GM18505 (cell line): ENCODE measurements around the gene CDKN2A.
A peak's percentile ranks its signal among the peaks of the same experiment; 100 is the strongest.

Experiments used
- ATAC-seq: cut with Tn5 transposase; IDR thresholded peaks from one replicate; pipeline ENCODE4 v1.9.1; 2021; ENCODE audit not compliant: unreplicated experiment
- POLR2A ChIP-seq: IDR thresholded peaks from 4 replicates; pipeline ENCODE4 v1.6.1; 2011; ENCODE audit warnings: borderline replicate concordance; ENCODE audit not compliant: insufficient read depth, insufficient read length; ENCODE audit errors: extremely low read depth

The CDKN2A gene

DNA sequence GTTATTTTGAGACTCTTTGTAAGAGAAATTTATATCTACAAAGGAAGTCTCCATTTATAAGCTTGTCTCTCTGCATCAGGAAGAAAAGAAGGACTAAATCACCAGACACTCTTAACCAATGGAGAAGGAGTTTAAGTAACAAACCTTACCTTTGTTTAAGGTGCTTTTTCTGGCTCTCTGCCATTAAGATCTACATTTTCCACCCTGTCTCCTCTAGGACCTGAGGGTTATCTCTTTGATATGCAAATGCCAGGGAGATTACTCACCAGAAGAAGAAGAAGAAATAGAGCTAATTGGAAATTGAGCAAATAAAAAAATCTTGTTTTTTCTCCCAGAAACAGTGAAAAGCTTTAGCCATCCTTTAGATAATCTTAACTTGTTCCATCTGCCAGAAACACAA lies 60.9 kb downstream of the CDKN2A start:
- ATAC-seq: no peak

DNA sequence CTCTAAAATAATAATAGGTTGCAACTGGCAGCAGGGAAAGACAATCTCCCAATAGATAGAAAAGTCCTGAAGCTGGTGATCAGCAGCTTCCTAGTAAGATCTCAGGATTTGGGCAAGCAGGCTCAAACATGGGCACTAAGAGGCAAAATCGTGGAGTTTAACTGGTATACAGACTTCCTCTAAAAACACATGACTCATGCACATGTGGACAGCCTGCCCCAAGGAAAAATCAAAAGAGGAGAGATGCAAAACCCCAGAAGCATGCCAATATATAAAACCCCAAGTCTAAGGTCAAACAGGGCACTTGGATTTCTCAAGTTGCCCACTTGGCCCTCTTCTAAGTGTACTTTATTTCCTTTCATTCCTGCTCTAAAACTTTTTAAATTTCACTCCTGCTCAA lies 62.8 kb downstream of the CDKN2A start:
- no peak for ATAC-seq
- TF ChIP-seq POLR2A: no peak

More for the DNA sequence above, 60.9 kb downstream of the CDKN2A start:
- no peak for TF ChIP-seq POLR2A

DNA sequence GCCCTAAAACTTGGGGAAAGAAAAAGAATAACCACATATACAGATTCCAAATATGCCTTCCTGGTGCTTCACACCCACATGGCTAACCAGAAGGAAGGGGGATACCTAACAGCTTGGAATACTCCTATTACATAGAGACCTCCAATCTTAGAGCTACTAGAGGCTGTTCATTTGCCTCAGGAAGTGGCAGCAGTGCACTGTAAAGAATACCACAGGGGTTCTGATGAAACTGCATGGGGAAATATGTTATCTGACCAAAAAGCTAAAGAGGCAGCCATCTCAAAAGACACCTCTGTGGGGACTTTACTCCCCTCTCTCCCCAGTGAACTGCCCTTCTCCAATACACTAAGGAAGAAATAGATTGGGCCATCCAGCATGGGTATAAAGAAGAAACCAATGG lies 66.4 kb downstream of the CDKN2A start:
- no peak for TF ChIP-seq POLR2A
- ATAC-seq: no peak

DNA sequence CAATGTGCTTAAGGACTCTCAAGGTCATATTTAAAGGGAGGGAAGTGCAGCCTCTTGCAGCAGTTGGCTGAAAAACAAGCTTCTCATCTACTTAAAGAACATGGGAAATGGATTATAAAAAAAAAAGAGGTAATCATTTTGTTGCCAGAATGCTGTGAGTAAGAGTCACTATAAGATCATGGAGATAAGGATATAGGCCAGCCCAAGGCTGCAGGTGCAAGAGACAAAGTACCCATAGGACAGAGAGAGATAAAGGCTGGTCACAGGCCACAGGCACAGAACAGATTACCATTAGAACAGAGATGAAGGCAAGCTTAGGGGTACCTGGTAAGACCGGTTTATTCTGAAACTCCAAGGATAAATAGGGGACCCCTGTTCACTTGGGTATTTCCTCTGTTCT lies 70.5 kb downstream of the CDKN2A start:
- ATAC-seq: no peak

DNA sequence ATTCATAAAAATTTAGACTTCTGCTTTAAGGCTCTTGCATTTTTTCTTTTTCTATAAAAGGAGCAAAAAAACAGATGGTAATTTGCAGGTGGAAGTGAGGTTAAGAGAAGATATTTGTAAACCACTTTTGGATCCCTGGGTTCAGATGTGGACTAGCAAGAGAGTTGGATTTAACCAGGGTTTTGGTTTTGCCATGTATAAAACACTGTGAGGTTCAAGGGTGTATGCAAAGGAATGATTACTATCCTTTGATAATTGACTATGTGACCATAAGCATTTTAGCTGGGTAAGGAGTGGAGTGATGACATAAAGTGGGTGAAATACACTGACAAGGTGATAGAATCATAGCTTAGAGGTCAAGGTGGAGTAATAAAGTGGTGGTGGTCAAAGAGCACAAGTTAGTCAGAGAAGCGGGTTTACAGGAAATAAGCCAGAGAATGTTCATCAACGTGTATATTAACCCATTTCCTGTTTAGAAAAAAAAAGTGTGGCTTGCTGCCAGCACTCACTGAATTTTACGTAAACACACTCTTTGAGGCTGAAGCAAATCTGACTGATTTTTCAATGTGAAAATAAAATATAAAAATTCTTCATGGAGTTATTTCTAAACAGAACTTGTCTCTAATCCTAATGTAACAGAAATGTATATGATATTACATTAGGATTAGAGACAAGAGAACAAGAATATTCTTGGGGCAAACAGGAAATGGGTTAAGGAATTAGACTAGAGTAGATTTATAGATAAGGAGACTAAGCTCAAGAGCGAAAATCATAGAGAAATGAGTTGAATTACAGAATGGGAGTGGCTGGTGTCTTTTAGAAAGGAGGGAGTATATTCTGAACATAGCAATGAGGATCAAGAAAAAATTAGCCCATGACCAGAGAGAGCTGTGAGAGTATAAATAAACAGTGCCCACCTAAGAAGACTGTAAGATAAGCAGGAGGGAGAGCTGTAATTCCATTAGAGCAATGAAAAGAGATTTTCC lies 74.5 kb downstream of the CDKN2A start:
- TF ChIP-seq POLR2A: no peak
- ATAC-seq: peak; percentile 85

More for the DNA sequence above, 70.5 kb downstream of the CDKN2A start:
- no peak for TF ChIP-seq POLR2A
